Common myeloid progenitor, CD34-positive (primary cell): ENCODE data around the gene DOLPP1.

ENCODE experiments used
- CTCF ChIA-PET: fragments of 350-600 bp; sonication (Branson Sonifier 250); formaldehyde crosslinking; loops from one replicate; lab custom pipeline; 2021; ENCODE audit warnings: antibody characterized with exemption; lab: Charles Lee
- POLR2A ChIA-PET: fragments of 350-600 bp; sonication (Branson Sonifier 250); formaldehyde crosslinking; loops from one replicate; lab custom pipeline; 2021; ENCODE audit warnings: antibody characterized with exemption; lab: Charles Lee
- DNase-seq, 3 donors: peaks; one replicate each; pipeline versions ENCODE4 v3.0.0 to v3.0.0-alpha.2; 2013
- H3K27ac ChIP-seq, 2 experiments: 1 replicate in 1 of 2; 2 replicates in 1 of 2; pipeline ENCODE4 v1.7.0; 2013; ENCODE audit warnings: inconsistent platforms in 2 of 2, low read length in 2 of 2, mild to moderate bottlenecking in 2 of 2, low read depth in 1 of 2, moderate library complexity in 1 of 2; ENCODE audit not compliant: severe bottlenecking in 2 of 2, insufficient read depth in 1 of 2, poor library complexity in 1 of 2
- H3K27me3 ChIP-seq, 5 experiments: replicated peaks in 2 of 5; 1 replicate in 3 of 5; 2 replicates in 2 of 5; pipeline versions ENCODE4 v1.6.1 to v1.7.0; 2013; ENCODE audit warnings: low read length in 4 of 5, mild to moderate bottlenecking in 2 of 5, moderate library complexity in 2 of 5, inconsistent platforms in 1 of 5; ENCODE audit not compliant: insufficient read depth in 5 of 5, control insufficient read depth in 4 of 5
- H3K36me3 ChIP-seq, 4 experiments: 1 replicate in 2 of 4; 2 replicates in 2 of 4; pipeline versions ENCODE4 v1.6.1 to v1.7.0; 2013; ENCODE audit warnings: low read length in 3 of 4, control low read depth in 1 of 4, mild to moderate bottlenecking in 1 of 4; ENCODE audit not compliant: control insufficient read depth in 4 of 4, insufficient read depth in 4 of 4
- H3K4me1 ChIP-seq, 4 experiments: 1 replicate in 3 of 4; 2 replicates in 1 of 4; pipeline versions ENCODE4 v1.6.1 to v1.7.1; 2013; ENCODE audit warnings: low read length in 3 of 4, mild to moderate bottlenecking in 3 of 4, control low read depth in 1 of 4, inconsistent platforms in 1 of 4, moderate library complexity in 1 of 4; ENCODE audit not compliant: control insufficient read depth in 4 of 4, insufficient read depth in 4 of 4; ENCODE audit errors: control extremely low read depth in 1 of 4
- H3K4me3 ChIP-seq, 7 experiments: 1 replicate in 4 of 7; 2 replicates in 3 of 7; pipeline versions ENCODE4 v1.5.1 to v1.7.0; 2013; ENCODE audit warnings: mild to moderate bottlenecking in 7 of 7, low read length in 6 of 7, moderate library complexity in 6 of 7, inconsistent platforms in 2 of 7, low read depth in 2 of 7, control low read depth in 1 of 7; ENCODE audit not compliant: insufficient read depth in 4 of 7, control insufficient read depth in 1 of 7; ENCODE audit errors: extremely low read depth in 1 of 7
- H3K9me3 ChIP-seq, 5 experiments: 1 replicate in 4 of 5; 2 replicates in 1 of 5; pipeline versions ENCODE4 v1.6.1 to v1.7.1; 2013; ENCODE audit warnings: low read length in 4 of 5, mild to moderate bottlenecking in 2 of 5, inconsistent platforms in 1 of 5, low read depth in 1 of 5, moderate library complexity in 1 of 5; ENCODE audit not compliant: control insufficient read depth in 4 of 5, insufficient read depth in 2 of 5; ENCODE audit errors: control extremely low read depth in 1 of 5
- WGBS: methylation state at CpG from one replicate; pipeline ENCODE4 v1.1.5; 2013; ENCODE audit not compliant: insufficient coverage; 5-methylcytosine and 5-hydroxymethylcytosine counted together

The DOLPP1 gene

GRCh38 chr9:129064499-129064908 is 16.4 kb upstream of the DOLPP1 start:
- H3K36me3 ChIP-seq = peaks cover 11 to 71% (median 59%) of the 10 kb centered on the region in 4 experiments
- no peaks in the 10 kb centered on the region for H3K27me3 ChIP-seq
- no peak overlapping the region for H3K27ac ChIP-seq
- H3K4me1 ChIP-seq = peaks cover 2 to 23% (median 18%) of the 10 kb centered on the region in 4 experiments
- no peak for DNase-seq
- H3K9me3 ChIP-seq = no peaks in the 10 kb centered on the region
- ChIA-PET POLR2A (no interaction called here), CTCF (no interaction called here)
- 98% methylated on average over 6 of the region's 8 CpGs for WGBS
- H3K4me3 ChIP-seq = no peak overlapping the region

GRCh38 chr9:129068110-129068509 is 12.8 kb upstream of the DOLPP1 start:
- 95% methylated on average over 19 of the region's 19 CpGs for WGBS
- no peaks in the 10 kb centered on the region for H3K27me3 ChIP-seq
- H3K4me3 ChIP-seq = no peak overlapping the region
- peak overlapping the region in 1 of 2 experiments; percentile 82 for H3K27ac ChIP-seq
- peaks cover 2 to 54% (median 46%) of the 10 kb centered on the region in 4 experiments for H3K4me1 ChIP-seq
- H3K36me3 ChIP-seq = peaks cover 6 to 63% (median 36%) of the 10 kb centered on the region in 4 experiments
- ChIA-PET CTCF (interaction anchor here (0.6 to 2.0 kb wide), 5 partner anchors 9 to 787 kb away, joined by 3 to 6 read pairs (median 3); no protein-coding TSS in a partner anchor), POLR2A (no interaction called here)
- H3K9me3 ChIP-seq = no peaks in the 10 kb centered on the region
- DNase-seq = no peak

- peaks cover 6 to 54% (median 28%) of the 10 kb centered on the region in 4 experiments for H3K36me3 ChIP-seq
- peaks cover 2 to 54% (median 46%) of the 10 kb centered on the region in 4 experiments for H3K4me1 ChIP-seq
- H3K27me3 ChIP-seq = no peaks in the 10 kb centered on the region
- ChIA-PET CTCF (interaction anchor here (0.8 to 1.4 kb wide), 3 partner anchors 9 to 31 kb away, joined by 3 to 8 read pairs (median 3); partner anchors contain the start of gene DOLPP1), POLR2A (interaction anchor here (0.6 to 1.1 kb wide), 4 partner anchors 12 to 57 kb away, joined by 3 to 9 read pairs (median 4); partner anchors contain the start of gene DOLPP1)
- peak overlapping the region; percentile 46 to 82 for H3K27ac ChIP-seq
- H3K9me3 ChIP-seq = no peaks in the 10 kb centered on the region
- DNase-seq = peak; percentile 96 to 99 (median 99)
- H3K4me3 ChIP-seq = peak overlapping the region in 5 of 7 experiments; percentile 10 to 66 (median 26)
- WGBS = 13% methylated on average over 26 of the region's 31 CpGs
Measured at GRCh38 chr9:129068990-129069861, 11.7 kb upstream of the DOLPP1 start.

- 84% methylated on average over 11 of the region's 26 CpGs for WGBS
- POLR2A ChIA-PET = interaction anchor here (0.6 to 1.1 kb wide), 3 partner anchors 10 to 28 kb away, joined by 3 to 9 read pairs (median 3); partner anchors contain the start of gene DOLPP1
- Histone ChIP-seq H3K4me3 (peak overlapping the region in 5 of 7 experiments; percentile 11 to 54 (median 22)), H3K4me1 (peaks cover 2 to 54% (median 46%) of the 10 kb centered on the region in 4 experiments), H3K36me3 (peaks cover 6 to 49% (median 22%) of the 10 kb centered on the region in 4 experiments), H3K27me3 (no peaks in the 10 kb centered on the region), H3K27ac (peak overlapping the region; percentile 12 to 82), H3K9me3 (no peaks in the 10 kb centered on the region)
- CTCF ChIA-PET = interaction anchor here (1.2 to 1.4 kb wide), 2 partner anchors 11 to 32 kb away, joined by 3 to 8 read pairs; partner anchors contain the start of gene DOLPP1
- peak in 2 of 3 donors; percentile 9 to 18 for DNase-seq
Measured at GRCh38 chr9:129069862-129070641, 10.9 kb upstream of the DOLPP1 start.

- Histone ChIP-seq H3K36me3 (peaks cover 5 to 42% (median 17%) of the 10 kb centered on the region in 4 experiments), H3K4me1 (peaks cover 2 to 54% (median 46%) of the 10 kb centered on the region in 4 experiments), H3K27me3 (no peaks in the 10 kb centered on the region), H3K27ac (peak overlapping the region; percentile 15 to 82), H3K4me3 (peak overlapping the region in 5 of 7 experiments; percentile 10 to 54 (median 22)), H3K9me3 (no peaks in the 10 kb centered on the region)
- CTCF ChIA-PET = no interaction called here
- POLR2A ChIA-PET = interaction anchor here (0.6 kb wide), 1 partner anchor 9 kb away, joined by 3 read pairs; the partner anchor contains the start of gene DOLPP1
- 81% methylated on average over 18 of the region's 21 CpGs for WGBS
- DNase-seq = no peak
Measured at GRCh38 chr9:129070696-129071525, 10.0 kb upstream of the DOLPP1 start.

- no peaks in the 10 kb centered on the region for H3K9me3 ChIP-seq
- DNase-seq = peak in 2 of 3 donors; percentile 52 to 62
- H3K27me3 ChIP-seq = no peaks in the 10 kb centered on the region
- H3K4me3 ChIP-seq = peak overlapping the region in 1 of 7 experiments; percentile 37
- POLR2A ChIA-PET = no interaction called here
- peaks cover 2 to 54% (median 46%) of the 10 kb centered on the region in 4 experiments for H3K4me1 ChIP-seq
- WGBS = 46% methylated on average over 9 of the region's 10 CpGs
- H3K36me3 ChIP-seq = peaks cover 4 to 39% (median 15%) of the 10 kb centered on the region in 4 experiments
- H3K27ac ChIP-seq = peak overlapping the region in 1 of 2 experiments; percentile 82
- CTCF ChIA-PET = no interaction called here
Measured at GRCh38 chr9:129071526-129072126, 9.3 kb upstream of the DOLPP1 start.
